ENCODE results near the gene CCNDBP1. TPM values are rescaled to one million over a fixed set of nuclear protein-coding genes. Genes with fewer than 3 reads are reported as not detected.

Gene CCNDBP1
- total RNA-seq, 1 donor from 2014 or later: 54.4 TPM

- no peak for DNase-seq
- no peak overlapping the region for H3K27ac ChIP-seq (replicated peaks)
- intact Hi-C loops (cut with micrococcal nuclease): no loop called here
- H3K36me3 ChIP-seq: no peaks in the 10 kb centered on the region
- H3K4me3 ChIP-seq: no peak overlapping the region
- H3K27me3 ChIP-seq (ENCODE audit: low read depth): peaks cover 39% of the 10 kb centered on the region
- H3K4me1 ChIP-seq: peaks cover 6% of the 10 kb centered on the region
- H3K9me3 ChIP-seq (replicated peaks): no peaks in the 10 kb centered on the region
- no peak for TF ChIP-seq CTCF (IDR thresholded peaks at IDR 0.05; ENCODE audit: borderline replicate concordance)
Observed at GRCh38 chr15:43208052-43209002, 23.1 kb downstream of the CCNDBP1 start.

DNA sequence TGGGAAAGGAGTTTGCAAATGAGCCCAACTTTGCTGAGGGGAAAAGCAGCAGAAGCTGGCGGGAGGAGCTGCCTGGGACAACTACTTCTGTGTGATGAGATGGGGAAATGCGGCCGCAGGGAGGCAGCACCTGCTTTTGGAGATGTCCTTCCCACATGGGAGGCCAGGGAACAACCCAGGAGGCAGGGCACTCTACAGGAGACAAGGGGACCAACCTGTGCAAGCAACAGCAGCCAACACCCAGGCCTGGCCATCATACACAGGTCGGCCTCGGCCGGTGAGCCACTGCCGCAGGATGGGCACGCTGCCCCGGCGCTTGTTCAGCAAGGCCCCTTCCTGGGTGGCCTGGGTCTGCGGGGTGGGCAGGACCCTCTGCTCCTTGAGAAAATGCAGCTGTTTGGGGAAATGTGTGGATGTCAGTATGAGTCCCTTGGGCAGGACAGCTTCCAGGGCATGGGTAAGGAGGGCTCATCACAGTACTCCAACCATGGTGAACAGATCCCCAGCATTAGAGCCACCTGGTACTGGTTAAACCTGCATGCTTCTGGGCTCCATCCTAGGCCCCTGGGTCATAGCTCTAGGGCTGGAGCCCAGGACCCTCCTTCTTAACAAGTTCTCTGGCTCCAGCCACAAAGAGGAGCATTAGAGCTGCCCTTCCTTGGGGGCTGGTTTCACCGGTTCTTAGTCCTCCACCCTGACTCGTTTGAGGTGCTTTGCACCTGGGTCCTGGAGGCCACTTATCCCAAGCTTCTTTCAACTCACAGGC, 24.0 kb downstream of the CCNDBP1 start:
- intact Hi-C loops (cut with micrococcal nuclease): no loop called here
- Histone ChIP-seq H3K4me3 (no peak overlapping the region), H3K9me3 (replicated peaks) (no peaks in the 10 kb centered on the region), H3K27ac (replicated peaks) (no peak overlapping the region), H3K27me3 (ENCODE audit: low read depth) (peaks cover 39% of the 10 kb centered on the region), H3K4me1 (peaks cover 1% of the 10 kb centered on the region), H3K36me3 (no peaks in the 10 kb centered on the region)
- DNase-seq: no peak
- peak; percentile 30 for TF ChIP-seq CTCF (IDR thresholded peaks at IDR 0.05; ENCODE audit: borderline replicate concordance)

DNA sequence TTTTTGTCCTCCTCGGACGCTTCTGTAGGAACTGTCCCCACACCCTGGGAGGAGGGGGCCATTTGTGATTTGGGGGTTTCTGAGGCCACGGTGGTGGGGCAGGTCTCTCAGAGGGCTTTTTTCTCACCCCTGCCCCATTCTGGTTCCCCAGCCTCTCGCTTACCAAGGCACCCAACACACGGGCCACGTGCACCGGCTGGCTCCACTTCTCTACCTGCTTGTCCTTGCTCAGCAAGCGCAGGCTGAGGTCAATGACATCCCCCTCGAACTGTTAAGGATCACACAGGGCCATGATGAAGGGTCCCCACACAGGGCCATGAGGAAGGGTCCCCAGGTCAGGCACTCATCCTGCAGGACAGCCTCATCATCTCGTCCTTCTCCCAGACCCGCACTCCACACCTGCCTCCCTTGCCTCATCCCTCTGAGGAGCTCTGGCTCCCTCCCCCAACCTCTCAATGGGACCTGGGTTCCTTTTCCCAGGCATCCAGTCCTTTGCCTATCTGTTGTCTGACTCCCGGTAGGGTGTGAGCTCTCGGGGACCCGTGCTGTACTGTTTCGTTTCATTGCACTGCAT, 25.1 kb downstream of the CCNDBP1 start:
- Histone ChIP-seq H3K9me3 (replicated peaks) (no peaks in the 10 kb centered on the region), H3K4me3 (no peak overlapping the region), H3K27ac (replicated peaks) (no peak overlapping the region), H3K27me3 (ENCODE audit: low read depth) (peaks cover 39% of the 10 kb centered on the region), H3K4me1 (peaks cover 9% of the 10 kb centered on the region), H3K36me3 (no peaks in the 10 kb centered on the region)
- no peak for TF ChIP-seq CTCF (IDR thresholded peaks at IDR 0.05; ENCODE audit: borderline replicate concordance)
- intact Hi-C loops (cut with micrococcal nuclease): no loop called here
- no peak for DNase-seq

DNA sequence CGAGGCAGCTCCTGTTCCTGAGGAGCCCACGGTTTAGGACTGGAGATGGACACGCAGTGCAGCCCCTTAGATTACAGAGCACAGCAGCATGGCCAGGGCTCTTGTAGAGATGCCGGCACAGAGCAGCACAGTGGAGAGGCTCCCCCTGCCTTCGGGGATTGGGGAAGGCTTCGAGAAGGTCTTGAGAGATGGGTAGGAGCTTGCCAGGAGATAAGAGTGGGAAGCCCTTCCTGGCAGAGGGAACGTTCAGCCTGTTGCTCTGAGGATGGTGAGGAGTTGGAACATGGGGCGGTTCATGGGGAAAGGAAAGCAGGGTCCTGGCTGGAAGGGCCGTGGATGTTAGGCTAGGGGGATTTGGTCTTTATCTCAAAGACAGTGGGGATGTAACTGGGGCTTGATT, 25.6 kb downstream of the CCNDBP1 start:
- Histone ChIP-seq H3K4me3 (no peak overlapping the region), H3K4me1 (peaks cover 9% of the 10 kb centered on the region), H3K36me3 (no peaks in the 10 kb centered on the region), H3K9me3 (replicated peaks) (no peaks in the 10 kb centered on the region), H3K27ac (replicated peaks) (no peak overlapping the region), H3K27me3 (ENCODE audit: low read depth) (peaks cover 39% of the 10 kb centered on the region)
- no peak for DNase-seq
- TF ChIP-seq CTCF (IDR thresholded peaks at IDR 0.05; ENCODE audit: borderline replicate concordance): no peak
- intact Hi-C loops (cut with micrococcal nuclease): no loop called here

- TF ChIP-seq CTCF (IDR thresholded peaks at IDR 0.05; ENCODE audit: borderline replicate concordance): no peak
- intact Hi-C loops (cut with micrococcal nuclease): no loop called here
- H3K4me3 ChIP-seq: no peak overlapping the region
Observed at GRCh38 chr15:43211224-43211735, 26.1 kb downstream of the CCNDBP1 start.

More at GRCh38 chr15:43211224-43211735, 26.1 kb downstream of the CCNDBP1 start:
- DNase-seq: no peak
- no peak overlapping the region for H3K27ac ChIP-seq (replicated peaks)
- peaks cover 9% of the 10 kb centered on the region for H3K4me1 ChIP-seq
- H3K36me3 ChIP-seq: no peaks in the 10 kb centered on the region
- H3K27me3 ChIP-seq (ENCODE audit: low read depth): peaks cover 39% of the 10 kb centered on the region
- H3K9me3 ChIP-seq (replicated peaks): no peaks in the 10 kb centered on the region
